HG03565 (cell line): Measurements from ENCODE around the gene WDR76.
"Not testable (repeated sequence)": the region's sequence is repeated elsewhere in the genome, so short reads cannot be mapped to it uniquely, and the experiment has no call there.

ENCODE experiments used
- ATAC-seq: cut with Tn5 transposase; IDR thresholded peaks from one replicate; pipeline ENCODE4 v1.9.1; 2021; ENCODE audit warnings: mild to moderate bottlenecking, moderate library complexity; ENCODE audit not compliant: unreplicated experiment

Gene WDR76

GRCh38 chr15:43826508-43827341 is at the start of gene WDR76:
TSS of gene WDR76 (plus strand) at chr15:43827002. CDS start at chr15:43827033, 31 bp downstream.
- ATAC-seq: peak; percentile 43

DNA sequence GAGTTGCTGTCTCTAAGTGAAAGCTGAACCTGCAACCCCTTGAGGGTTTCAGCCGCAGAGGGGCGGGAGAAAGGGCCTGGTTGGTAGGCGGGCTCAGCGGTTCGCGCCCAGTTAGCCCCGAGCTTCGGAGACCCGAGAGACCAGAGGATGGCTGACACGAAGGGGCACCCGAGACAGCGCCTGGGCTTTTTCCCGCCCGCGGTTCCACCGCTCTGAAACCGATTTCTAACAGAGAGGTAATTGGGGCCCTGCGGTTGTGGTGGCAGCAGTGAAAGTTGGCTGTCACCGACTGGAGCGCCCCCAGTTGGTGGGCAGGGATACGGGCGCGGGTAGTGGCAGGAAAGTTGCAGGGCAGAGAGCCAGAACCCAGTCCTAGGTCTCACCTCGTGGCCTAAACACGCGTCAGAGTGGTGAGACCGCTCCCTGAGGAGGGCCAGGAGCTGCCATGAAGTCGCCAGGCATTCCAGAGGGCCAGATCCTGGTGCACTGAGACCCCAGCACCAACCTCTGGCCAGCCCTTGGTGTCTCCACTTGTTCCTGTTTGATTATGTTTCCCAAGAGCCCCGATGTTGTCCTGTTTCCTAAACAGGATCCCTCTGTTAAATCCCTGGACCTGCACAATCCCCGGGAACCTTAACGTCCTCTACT is 49.4 kb upstream of the WDR76 start:
- peak; percentile 33 for ATAC-seq

- no peak for ATAC-seq
Observed at GRCh38 chr15:43779016-43779415, 47.8 kb upstream of the WDR76 start.

- no peak for ATAC-seq
Observed at GRCh38 chr15:43789409-43789808, 37.4 kb upstream of the WDR76 start.

- peak; percentile 81 for ATAC-seq
Observed at GRCh38 chr15:43791993-43792760, 34.6 kb upstream of the WDR76 start, which contains the start of gene SERF2. TSS of gene SERF2 (plus strand) at chr15:43792320. CDS start at chr15:43792377, 57 bp downstream.

- no peak for ATAC-seq
Observed at GRCh38 chr15:43792761-43793476, 33.9 kb upstream of the WDR76 start.

DNA sequence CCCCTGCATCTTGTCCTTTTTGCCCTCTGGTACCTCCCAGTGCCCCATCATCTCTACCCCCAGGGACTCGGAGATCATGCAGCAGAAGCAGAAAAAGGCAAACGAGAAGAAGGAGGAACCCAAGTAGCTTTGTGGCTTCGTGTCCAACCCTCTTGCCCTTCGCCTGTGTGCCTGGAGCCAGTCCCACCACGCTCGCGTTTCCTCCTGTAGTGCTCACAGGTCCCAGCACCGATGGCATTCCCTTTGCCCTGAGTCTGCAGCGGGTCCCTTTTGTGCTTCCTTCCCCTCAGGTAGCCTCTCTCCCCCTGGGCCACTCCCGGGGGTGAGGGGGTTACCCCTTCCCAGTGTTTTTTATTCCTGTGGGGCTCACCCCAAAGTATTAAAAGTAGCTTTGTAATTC is 33.2 kb upstream of the WDR76 start:
- no peak for ATAC-seq

- no peak for ATAC-seq
Observed at GRCh38 chr15:43794269-43795037, 32.3 kb upstream of the WDR76 start.

- ATAC-seq: no peak
Observed at GRCh38 chr15:43795197-43795596, 31.6 kb upstream of the WDR76 start.

GRCh38 chr15:43795997-43796396 is 30.8 kb upstream of the WDR76 start:
- no peak for ATAC-seq

DNA sequence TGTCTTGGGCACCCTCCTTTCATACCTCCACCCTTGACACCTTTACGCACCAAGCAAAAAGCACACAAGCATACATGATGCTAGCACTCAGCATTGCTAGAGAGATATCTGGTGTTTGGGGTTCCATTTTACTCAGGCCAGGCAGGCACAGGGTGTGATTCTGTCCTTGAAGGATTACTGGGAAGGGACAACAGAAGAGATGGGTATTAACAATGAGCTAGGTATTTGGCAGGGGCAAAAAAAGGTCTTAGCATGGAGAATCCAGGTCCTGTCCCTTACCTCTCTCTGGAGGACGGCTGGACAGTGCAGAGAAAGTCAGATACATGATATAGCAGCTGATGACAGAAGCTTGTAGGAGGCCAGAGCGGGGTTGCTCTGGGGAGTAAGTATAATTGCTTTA is 30.2 kb upstream of the WDR76 start:
- ATAC-seq: no peak

GRCh38 chr15:43799209-43799944 is 27.4 kb upstream of the WDR76 start:
- no peak for ATAC-seq

GRCh38 chr15:43799945-43800285 is 26.9 kb upstream of the WDR76 start, which contains the start of gene SERINC4:
TSS of gene SERINC4 (minus strand) at chr15:43800220. CDS start at chr15:43799986, 234 bp downstream.
- ATAC-seq: no peak

GRCh38 chr15:43800286-43801141 is 26.3 kb upstream of the WDR76 start, which contains the start of gene HYPK:
TSS of gene HYPK (plus strand) at chr15:43800599. CDS start at chr15:43800623, 24 bp downstream.
- peak; percentile 66 for ATAC-seq

GRCh38 chr15:43802676-43803075 is 24.1 kb upstream of the WDR76 start:
- ATAC-seq: not testable (repeated sequence)

- no peak for ATAC-seq
Observed at GRCh38 chr15:43808435-43808950, 18.3 kb upstream of the WDR76 start.

DNA sequence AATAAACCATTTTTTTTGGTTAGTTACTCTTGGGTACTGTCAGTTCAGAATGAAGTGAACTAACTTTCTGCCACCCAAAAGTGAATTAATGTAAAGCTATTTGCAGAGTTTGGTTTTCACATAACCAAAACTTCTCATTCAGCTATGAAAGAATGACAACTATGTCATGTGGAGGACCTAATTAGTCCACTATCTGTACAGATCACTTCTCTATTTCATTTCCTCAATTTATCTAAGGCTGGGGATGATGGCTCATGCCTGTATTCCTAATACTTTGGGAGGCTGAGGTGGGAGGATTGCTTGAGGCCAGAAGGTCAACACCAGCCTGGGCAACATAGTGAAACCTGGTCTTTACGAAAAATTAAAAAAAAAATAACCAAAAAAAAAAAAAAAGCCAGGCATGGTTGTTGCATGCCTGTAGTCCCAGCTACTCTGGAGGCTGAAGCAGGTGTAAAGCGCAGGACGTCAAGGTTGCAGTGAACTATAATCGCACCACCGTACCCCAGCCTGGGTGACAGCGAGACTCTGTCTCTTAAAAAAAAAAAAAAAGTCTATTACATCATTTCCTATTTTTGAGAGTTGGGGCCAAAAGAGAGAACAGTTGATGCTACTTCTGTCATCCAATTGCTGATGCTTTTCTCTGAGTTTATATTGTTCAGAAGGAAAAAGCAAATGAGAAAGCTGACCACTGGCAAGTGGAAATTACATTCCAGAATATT is 17.7 kb upstream of the WDR76 start:
- peak; percentile 50 for ATAC-seq
